VCaP (cell line): ENCODE data around the gene PPP1R14C.

Experiments used
- H3K27ac ChIP-seq: fragments of 450-650 bp; 2 replicates; pipeline ENCODE4 v1.5.1; 2017
- CTCF ChIP-seq: fragments of 450-650 bp; conservative IDR thresholded peaks from 2 replicates; pipeline ENCODE4 v1.5.1; 2017; ENCODE audit warnings: mild to moderate bottlenecking, moderate library complexity

Gene PPP1R14C

GRCh38 chr6:150271501-150272263, 128.8 kb downstream of the PPP1R14C start:
- H3K27ac ChIP-seq, result no peak overlapping the region
- no peak for TF ChIP-seq CTCF

DNA sequence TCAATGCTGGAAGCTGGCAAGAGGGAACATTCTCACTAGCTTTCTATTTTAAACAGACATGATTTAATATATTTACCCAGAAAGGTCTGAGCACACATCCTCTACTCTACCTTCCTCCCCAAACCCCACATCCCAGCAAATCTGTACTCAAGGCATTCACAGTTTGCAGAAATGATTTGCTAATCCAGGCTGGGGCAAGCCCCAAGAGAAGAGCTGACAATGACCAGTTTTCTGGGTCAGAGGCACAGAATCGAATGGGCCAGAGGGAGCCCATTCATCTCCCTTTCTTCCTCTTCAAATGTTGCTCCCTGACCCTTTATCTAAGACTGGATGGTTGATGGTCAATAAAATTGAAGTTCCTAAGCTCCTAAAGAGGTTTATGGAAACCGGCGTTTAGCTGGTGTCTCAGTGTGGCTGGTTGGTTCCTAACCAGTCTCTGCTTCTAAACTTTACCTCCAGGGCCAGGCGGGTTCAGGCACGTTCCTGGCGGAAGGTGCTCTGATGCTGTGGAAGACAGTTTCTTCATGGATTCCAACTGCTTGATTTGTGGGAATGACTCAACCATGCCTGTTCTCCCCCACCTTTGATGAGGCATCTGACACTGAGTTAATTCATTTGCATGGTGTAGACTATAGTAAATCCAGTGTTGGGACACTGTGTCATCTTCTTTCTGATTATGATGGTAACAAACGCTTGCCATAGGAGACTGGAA, 129.6 kb downstream of the PPP1R14C start:
- no peak for TF ChIP-seq CTCF
- no peak overlapping the region for H3K27ac ChIP-seq

- TF ChIP-seq CTCF, result no peak
- H3K27ac ChIP-seq, result no peak overlapping the region
Observed at GRCh38 chr6:150272976-150273315, 130.1 kb downstream of the PPP1R14C start.

DNA sequence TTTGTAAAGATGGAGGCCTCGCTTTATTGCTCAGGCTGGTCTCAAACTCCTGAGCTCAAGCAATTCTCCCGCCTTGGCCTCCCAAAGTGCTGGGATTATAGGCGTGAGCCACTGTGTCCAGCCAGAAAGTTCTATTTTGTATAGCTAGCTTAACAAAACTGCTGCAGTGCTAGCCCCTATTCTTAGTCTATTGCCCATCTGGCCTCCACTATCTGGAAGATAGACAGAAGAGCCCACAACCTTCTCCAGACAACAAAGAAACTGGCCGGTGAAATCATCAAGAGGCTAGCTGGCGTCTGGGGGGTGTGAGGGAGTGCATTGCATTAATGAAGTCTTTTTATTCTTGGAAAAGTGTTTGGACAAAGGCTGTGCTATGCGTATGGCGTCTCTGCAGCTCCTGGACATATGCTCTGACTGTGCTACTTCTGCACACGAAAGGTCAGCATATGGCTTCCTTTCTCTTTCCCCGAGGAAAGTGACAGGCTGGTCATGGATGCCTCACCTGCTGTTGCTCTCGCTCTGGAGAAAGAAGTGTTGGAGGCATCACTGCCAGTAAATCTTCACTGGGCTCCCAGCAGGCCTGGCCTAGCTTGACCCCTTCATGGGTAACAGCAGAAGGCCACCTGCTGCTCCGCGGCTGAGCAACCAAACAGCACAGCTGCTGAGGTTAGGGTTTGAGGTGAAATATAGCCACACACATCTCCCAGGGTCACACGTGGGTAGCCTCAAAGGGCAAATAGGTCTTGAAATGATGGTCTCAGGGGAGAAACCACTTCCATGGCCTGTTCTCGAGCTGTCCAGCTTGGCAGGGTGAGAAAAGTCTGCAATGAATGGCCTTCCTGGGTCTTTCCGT, 130.8 kb downstream of the PPP1R14C start:
- H3K27ac ChIP-seq, result no peak overlapping the region
- no peak for TF ChIP-seq CTCF

DNA sequence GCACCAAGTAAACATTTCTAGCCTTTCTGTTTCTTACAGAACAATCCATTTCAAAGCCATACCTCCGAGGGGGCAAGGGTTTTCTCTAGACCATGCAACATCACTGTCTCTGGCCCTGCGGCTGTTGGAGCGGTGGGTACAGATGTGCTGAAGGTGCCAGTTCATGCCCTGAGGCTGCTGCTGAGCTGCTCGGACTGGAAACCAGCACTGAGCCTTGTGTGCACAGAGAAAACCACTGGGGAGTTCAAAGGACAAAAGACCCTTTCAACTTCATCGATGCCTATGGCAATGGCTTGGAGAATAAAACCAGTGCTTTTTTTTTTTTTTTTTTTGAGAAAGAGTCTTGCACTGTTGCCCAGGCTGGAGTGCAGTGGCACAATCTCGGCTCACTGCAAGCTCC, 132.6 kb downstream of the PPP1R14C start:
- no peak overlapping the region for H3K27ac ChIP-seq
- no peak for TF ChIP-seq CTCF

DNA sequence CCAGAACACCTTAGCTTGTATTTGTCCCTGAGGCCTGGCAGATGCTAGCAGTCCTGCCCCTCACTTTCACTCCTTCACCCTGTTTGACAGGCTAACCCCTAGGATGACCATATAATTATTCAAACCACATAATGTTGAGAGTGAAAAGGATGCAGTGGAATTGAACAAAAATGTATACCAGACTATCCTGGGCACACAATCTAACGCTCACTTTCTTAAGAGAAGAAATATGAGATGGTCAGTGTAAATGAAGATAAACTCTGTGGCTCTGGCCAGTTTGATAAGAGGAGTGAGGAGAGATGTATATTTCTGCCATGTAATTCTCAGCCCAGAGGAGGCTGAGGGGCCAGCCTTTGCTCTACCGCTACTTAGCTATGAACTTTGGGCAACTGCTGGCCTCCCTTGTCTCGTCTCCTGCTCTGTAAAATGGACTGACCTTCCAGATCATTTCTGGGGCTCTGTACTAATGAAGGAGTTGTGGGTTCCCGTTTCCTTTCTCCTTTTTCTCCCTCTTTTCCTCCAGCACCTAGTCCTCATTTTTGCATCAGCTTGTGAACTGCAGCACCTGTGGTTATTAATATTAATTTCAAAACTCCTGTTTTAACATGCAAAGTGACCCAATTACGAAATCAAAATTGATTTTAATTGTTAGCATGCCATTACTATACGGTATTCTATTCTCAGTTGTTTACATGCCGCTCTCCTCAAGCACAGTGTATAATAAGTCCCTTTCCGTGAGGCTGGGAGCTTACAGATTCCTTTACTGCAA, 133.5 kb downstream of the PPP1R14C start:
- TF ChIP-seq CTCF, result no peak
- H3K27ac ChIP-seq, result no peak overlapping the region
